Measurements from ENCODE around the gene CYP27C1.

Gene CYP27C1

GRCh38 chr2:127154396-127154795 lies 65.7 kb downstream of the CYP27C1 start:
- Histone ChIP-seq H3K27ac (ENCODE audit: insufficient read depth, low read length, poor library complexity, severe bottlenecking) (no peak overlapping the region), H3K4me1 (ENCODE audit: control insufficient read depth, insufficient read depth, low read length, poor library complexity, severe bottlenecking) (no peaks in the 10 kb centered on the region), H3K27me3 (replicated peaks; ENCODE audit: control insufficient read depth, insufficient read depth, low read length, poor library complexity, severe bottlenecking) (no peaks in the 10 kb centered on the region), H3K4me3 (ENCODE audit: insufficient read depth, low read depth, low read length, poor library complexity, severe bottlenecking) (no peak overlapping the region), H3K9me3 (ENCODE audit: control insufficient read depth, low read length) (no peaks in the 10 kb centered on the region), H3K36me3 (ENCODE audit: control insufficient read depth, insufficient read depth, low read length) (no peaks in the 10 kb centered on the region)
- no peak for DNase-seq

GRCh38 chr2:127153691-127154158 lies 66.4 kb downstream of the CYP27C1 start:
- H3K9me3 ChIP-seq (ENCODE audit: control insufficient read depth, low read length): no peaks in the 10 kb centered on the region
- no peak for DNase-seq
- no peaks in the 10 kb centered on the region for H3K36me3 ChIP-seq (ENCODE audit: control insufficient read depth, insufficient read depth, low read length)
- H3K27ac ChIP-seq (ENCODE audit: insufficient read depth, low read length, poor library complexity, severe bottlenecking): no peak overlapping the region
- H3K4me3 ChIP-seq (ENCODE audit: insufficient read depth, low read depth, low read length, poor library complexity, severe bottlenecking): no peak overlapping the region
- no peaks in the 10 kb centered on the region for H3K4me1 ChIP-seq (ENCODE audit: control insufficient read depth, insufficient read depth, low read length, poor library complexity, severe bottlenecking)
- H3K27me3 ChIP-seq (replicated peaks; ENCODE audit: control insufficient read depth, insufficient read depth, low read length, poor library complexity, severe bottlenecking): no peaks in the 10 kb centered on the region

GRCh38 chr2:127150996-127151395 lies 69.1 kb downstream of the CYP27C1 start:
- H3K9me3 ChIP-seq (ENCODE audit: control insufficient read depth, low read length): no peaks in the 10 kb centered on the region
- DNase-seq: no peak
- H3K36me3 ChIP-seq (ENCODE audit: control insufficient read depth, insufficient read depth, low read length): no peaks in the 10 kb centered on the region
- H3K4me3 ChIP-seq (ENCODE audit: insufficient read depth, low read depth, low read length, poor library complexity, severe bottlenecking): no peak overlapping the region
- H3K27me3 ChIP-seq (replicated peaks; ENCODE audit: control insufficient read depth, insufficient read depth, low read length, poor library complexity, severe bottlenecking): no peaks in the 10 kb centered on the region
- H3K4me1 ChIP-seq (ENCODE audit: control insufficient read depth, insufficient read depth, low read length, poor library complexity, severe bottlenecking): no peaks in the 10 kb centered on the region
- H3K27ac ChIP-seq (ENCODE audit: insufficient read depth, low read length, poor library complexity, severe bottlenecking): no peak overlapping the region

- Histone ChIP-seq H3K27me3 (replicated peaks; ENCODE audit: control insufficient read depth, insufficient read depth, low read length, poor library complexity, severe bottlenecking) (no peaks in the 10 kb centered on the region), H3K4me1 (ENCODE audit: control insufficient read depth, insufficient read depth, low read length, poor library complexity, severe bottlenecking) (no peaks in the 10 kb centered on the region), H3K27ac (ENCODE audit: insufficient read depth, low read length, poor library complexity, severe bottlenecking) (no peak overlapping the region), H3K4me3 (ENCODE audit: insufficient read depth, low read depth, low read length, poor library complexity, severe bottlenecking) (no peak overlapping the region), H3K9me3 (ENCODE audit: control insufficient read depth, low read length) (no peaks in the 10 kb centered on the region), H3K36me3 (ENCODE audit: control insufficient read depth, insufficient read depth, low read length) (no peaks in the 10 kb centered on the region)
- no peak for DNase-seq
Observed at GRCh38 chr2:127149384-127149783, 70.7 kb downstream of the CYP27C1 start.

GRCh38 chr2:127146820-127147502 lies 73.1 kb downstream of the CYP27C1 start:
- no peak for DNase-seq
- Histone ChIP-seq H3K27ac (ENCODE audit: insufficient read depth, low read length, poor library complexity, severe bottlenecking) (no peak overlapping the region), H3K9me3 (ENCODE audit: control insufficient read depth, low read length) (no peaks in the 10 kb centered on the region), H3K4me3 (ENCODE audit: insufficient read depth, low read depth, low read length, poor library complexity, severe bottlenecking) (no peak overlapping the region), H3K36me3 (ENCODE audit: control insufficient read depth, insufficient read depth, low read length) (no peaks in the 10 kb centered on the region), H3K4me1 (ENCODE audit: control insufficient read depth, insufficient read depth, low read length, poor library complexity, severe bottlenecking) (no peaks in the 10 kb centered on the region), H3K27me3 (replicated peaks; ENCODE audit: control insufficient read depth, insufficient read depth, low read length, poor library complexity, severe bottlenecking) (no peaks in the 10 kb centered on the region)

- no peaks in the 10 kb centered on the region for H3K27me3 ChIP-seq (replicated peaks; ENCODE audit: control insufficient read depth, insufficient read depth, low read length, poor library complexity, severe bottlenecking)
- no peak for DNase-seq
- no peaks in the 10 kb centered on the region for H3K9me3 ChIP-seq (ENCODE audit: control insufficient read depth, low read length)
- no peak overlapping the region for H3K4me3 ChIP-seq (ENCODE audit: insufficient read depth, low read depth, low read length, poor library complexity, severe bottlenecking)
- H3K27ac ChIP-seq (ENCODE audit: insufficient read depth, low read length, poor library complexity, severe bottlenecking): no peak overlapping the region
- no peaks in the 10 kb centered on the region for H3K36me3 ChIP-seq (ENCODE audit: control insufficient read depth, insufficient read depth, low read length)
- H3K4me1 ChIP-seq (ENCODE audit: control insufficient read depth, insufficient read depth, low read length, poor library complexity, severe bottlenecking): no peaks in the 10 kb centered on the region
Observed at GRCh38 chr2:127146071-127146725, 73.9 kb downstream of the CYP27C1 start.

GRCh38 chr2:127145280-127145895 lies 74.7 kb downstream of the CYP27C1 start:
- DNase-seq: no peak
- H3K9me3 ChIP-seq (ENCODE audit: control insufficient read depth, low read length): no peaks in the 10 kb centered on the region
- no peaks in the 10 kb centered on the region for H3K4me1 ChIP-seq (ENCODE audit: control insufficient read depth, insufficient read depth, low read length, poor library complexity, severe bottlenecking)
- H3K4me3 ChIP-seq (ENCODE audit: insufficient read depth, low read depth, low read length, poor library complexity, severe bottlenecking): no peak overlapping the region
- H3K27ac ChIP-seq (ENCODE audit: insufficient read depth, low read length, poor library complexity, severe bottlenecking): no peak overlapping the region
- no peaks in the 10 kb centered on the region for H3K36me3 ChIP-seq (ENCODE audit: control insufficient read depth, insufficient read depth, low read length)
- H3K27me3 ChIP-seq (replicated peaks; ENCODE audit: control insufficient read depth, insufficient read depth, low read length, poor library complexity, severe bottlenecking): no peaks in the 10 kb centered on the region

GRCh38 chr2:127143841-127144782 lies 76.0 kb downstream of the CYP27C1 start:
- H3K27ac ChIP-seq (ENCODE audit: insufficient read depth, low read length, poor library complexity, severe bottlenecking): no peak overlapping the region
- H3K4me3 ChIP-seq (ENCODE audit: insufficient read depth, low read depth, low read length, poor library complexity, severe bottlenecking): no peak overlapping the region
- no peaks in the 10 kb centered on the region for H3K36me3 ChIP-seq (ENCODE audit: control insufficient read depth, insufficient read depth, low read length)
- H3K4me1 ChIP-seq (ENCODE audit: control insufficient read depth, insufficient read depth, low read length, poor library complexity, severe bottlenecking): no peaks in the 10 kb centered on the region
- H3K27me3 ChIP-seq (replicated peaks; ENCODE audit: control insufficient read depth, insufficient read depth, low read length, poor library complexity, severe bottlenecking): no peaks in the 10 kb centered on the region
- H3K9me3 ChIP-seq (ENCODE audit: control insufficient read depth, low read length): no peaks in the 10 kb centered on the region
- DNase-seq: no peak

GRCh38 chr2:127142663-127143630 lies 77.2 kb downstream of the CYP27C1 start:
- Histone ChIP-seq H3K27ac (ENCODE audit: insufficient read depth, low read length, poor library complexity, severe bottlenecking) (no peak overlapping the region), H3K27me3 (replicated peaks; ENCODE audit: control insufficient read depth, insufficient read depth, low read length, poor library complexity, severe bottlenecking) (no peaks in the 10 kb centered on the region), H3K4me3 (ENCODE audit: insufficient read depth, low read depth, low read length, poor library complexity, severe bottlenecking) (no peak overlapping the region), H3K9me3 (ENCODE audit: control insufficient read depth, low read length) (no peaks in the 10 kb centered on the region), H3K36me3 (ENCODE audit: control insufficient read depth, insufficient read depth, low read length) (no peaks in the 10 kb centered on the region), H3K4me1 (ENCODE audit: control insufficient read depth, insufficient read depth, low read length, poor library complexity, severe bottlenecking) (no peaks in the 10 kb centered on the region)
- no peak for DNase-seq
